NT2/D1 (cell line): ENCODE data around the gene DIRAS2.

Experiments
- DNase-seq: peaks from one replicate; pipeline ENCODE4 v3.0.0-alpha.2; 2011; ENCODE audit warnings: low read depth, low spot score
- H3K27me3 ChIP-seq: 2 replicates; pipeline ENCODE4 v1.6.0; 2011; ENCODE audit warnings: mild to moderate bottlenecking; ENCODE audit not compliant: insufficient read length, insufficient read depth
- H3K36me3 ChIP-seq: 2 replicates; pipeline ENCODE4 v1.6.1; 2011; ENCODE audit warnings: mild to moderate bottlenecking, low read length, mixed read lengths; ENCODE audit not compliant: insufficient read depth, insufficient read length
- H3K4me1 ChIP-seq: 2 replicates; pipeline ENCODE4 v1.5.1; 2011; ENCODE audit not compliant: insufficient read depth, insufficient read length
- H3K4me3 ChIP-seq: 2 replicates; pipeline ENCODE4 v1.5.1; 2011; ENCODE audit warnings: low read depth; ENCODE audit not compliant: insufficient read length
- H3K9ac ChIP-seq: 2 replicates; pipeline ENCODE4 v1.6.0; 2011; ENCODE audit warnings: low read depth; ENCODE audit not compliant: insufficient read length
- H3K9me3 ChIP-seq: 2 replicates; pipeline ENCODE4 v1.5.1; 2011; ENCODE audit warnings: mild to moderate bottlenecking, low read length; ENCODE audit not compliant: insufficient read depth
- SUZ12 ChIP-seq: IDR thresholded peaks from 2 replicates; pipeline ENCODE4 v1.6.1; 2011; ENCODE audit not compliant: insufficient read length, insufficient read depth; ENCODE audit errors: extremely low read depth
- YY1 ChIP-seq: IDR thresholded peaks from 2 replicates; pipeline ENCODE4 v1.6.1; 2011; ENCODE audit not compliant: insufficient read length, insufficient read depth
- ZNF274 ChIP-seq: IDR thresholded peaks from 2 replicates; pipeline ENCODE4 v1.6.1; 2011; ENCODE audit warnings: mild to moderate bottlenecking, low read depth, low read length

DIRAS2 gene

GRCh38 chr9:90640361-90640760, 2.3 kb downstream of the DIRAS2 start:
- no peak for TF ChIP-seq YY1
- TF ChIP-seq SUZ12: no peak
- no peak for TF ChIP-seq ZNF274
- DNase-seq: no peak
- no peaks in the 10 kb centered on the region for H3K36me3 ChIP-seq

GRCh38 chr9:90637626-90638025, 5.0 kb downstream of the DIRAS2 start:
- Histone ChIP-seq H3K27me3 (peaks cover 18% of the 10 kb centered on the region), H3K4me1 (no peaks in the 10 kb centered on the region), H3K9me3 (no peaks in the 10 kb centered on the region), H3K36me3 (no peaks in the 10 kb centered on the region), H3K4me3 (no peak overlapping the region), H3K9ac (no peak overlapping the region)
- TF ChIP-seq SUZ12 (no peak), YY1 (no peak), ZNF274 (no peak)
- no peak for DNase-seq

More at GRCh38 chr9:90640361-90640760, 2.3 kb downstream of the DIRAS2 start:
- H3K4me3 ChIP-seq: no peak overlapping the region
- no peak overlapping the region for H3K9ac ChIP-seq
- peaks cover 40% of the 10 kb centered on the region for H3K27me3 ChIP-seq
- H3K9me3 ChIP-seq: no peaks in the 10 kb centered on the region
- no peaks in the 10 kb centered on the region for H3K4me1 ChIP-seq

- no peak for TF ChIP-seq SUZ12
- no peak for TF ChIP-seq YY1
- no peak for TF ChIP-seq ZNF274
- Histone ChIP-seq H3K27me3 (no peaks in the 10 kb centered on the region), H3K4me1 (no peaks in the 10 kb centered on the region), H3K9me3 (no peaks in the 10 kb centered on the region), H3K36me3 (no peaks in the 10 kb centered on the region), H3K9ac (no peak overlapping the region), H3K4me3 (no peak overlapping the region)
- no peak for DNase-seq
These were observed 9.9 kb downstream of the DIRAS2 start for GRCh38 chr9:90632647-90633207.

- H3K9me3 ChIP-seq: no peaks in the 10 kb centered on the region
- no peaks in the 10 kb centered on the region for H3K36me3 ChIP-seq
- H3K9ac ChIP-seq: no peak overlapping the region
- no peak overlapping the region for H3K4me3 ChIP-seq
- H3K4me1 ChIP-seq: no peaks in the 10 kb centered on the region
- TF ChIP-seq SUZ12 (no peak), YY1 (no peak), ZNF274 (no peak)
- no peak for DNase-seq
- H3K27me3 ChIP-seq: no peaks in the 10 kb centered on the region
These were observed 10.7 kb downstream of the DIRAS2 start for GRCh38 chr9:90631964-90632363.

GRCh38 chr9:90629991-90630390, 12.6 kb downstream of the DIRAS2 start:
- H3K27me3 ChIP-seq: no peaks in the 10 kb centered on the region

GRCh38 chr9:90629354-90629753, 13.3 kb downstream of the DIRAS2 start:
- TF ChIP-seq SUZ12 (no peak), YY1 (no peak), ZNF274 (no peak)
- Histone ChIP-seq H3K9ac (no peak overlapping the region), H3K36me3 (no peaks in the 10 kb centered on the region), H3K27me3 (no peaks in the 10 kb centered on the region), H3K4me3 (no peak overlapping the region), H3K4me1 (no peaks in the 10 kb centered on the region), H3K9me3 (no peaks in the 10 kb centered on the region)
- no peak for DNase-seq

More at GRCh38 chr9:90629991-90630390, 12.6 kb downstream of the DIRAS2 start:
- Histone ChIP-seq H3K4me3 (no peak overlapping the region), H3K9ac (no peak overlapping the region), H3K36me3 (no peaks in the 10 kb centered on the region), H3K9me3 (no peaks in the 10 kb centered on the region), H3K4me1 (no peaks in the 10 kb centered on the region)
- no peak for DNase-seq
- TF ChIP-seq YY1 (no peak), SUZ12 (no peak), ZNF274 (no peak)

- no peak for TF ChIP-seq YY1
- no peak for TF ChIP-seq ZNF274
- TF ChIP-seq SUZ12: no peak
- Histone ChIP-seq H3K4me1 (peaks cover 4% of the 10 kb centered on the region), H3K36me3 (no peaks in the 10 kb centered on the region), H3K9me3 (no peaks in the 10 kb centered on the region), H3K4me3 (no peak overlapping the region), H3K27me3 (no peaks in the 10 kb centered on the region), H3K9ac (no peak overlapping the region)
- no peak for DNase-seq
These were observed 25.8 kb downstream of the DIRAS2 start for GRCh38 chr9:90616806-90617205.
